ENCODE measurements around the gene ZBTB7C.

The ZBTB7C gene

GRCh38 chr18:48433541-48433940 lies 24.4 kb upstream of the ZBTB7C start:
- DNase-seq (ENCODE audit: low spot score) = no peak
- TF ChIP-seq, protein P1, sequence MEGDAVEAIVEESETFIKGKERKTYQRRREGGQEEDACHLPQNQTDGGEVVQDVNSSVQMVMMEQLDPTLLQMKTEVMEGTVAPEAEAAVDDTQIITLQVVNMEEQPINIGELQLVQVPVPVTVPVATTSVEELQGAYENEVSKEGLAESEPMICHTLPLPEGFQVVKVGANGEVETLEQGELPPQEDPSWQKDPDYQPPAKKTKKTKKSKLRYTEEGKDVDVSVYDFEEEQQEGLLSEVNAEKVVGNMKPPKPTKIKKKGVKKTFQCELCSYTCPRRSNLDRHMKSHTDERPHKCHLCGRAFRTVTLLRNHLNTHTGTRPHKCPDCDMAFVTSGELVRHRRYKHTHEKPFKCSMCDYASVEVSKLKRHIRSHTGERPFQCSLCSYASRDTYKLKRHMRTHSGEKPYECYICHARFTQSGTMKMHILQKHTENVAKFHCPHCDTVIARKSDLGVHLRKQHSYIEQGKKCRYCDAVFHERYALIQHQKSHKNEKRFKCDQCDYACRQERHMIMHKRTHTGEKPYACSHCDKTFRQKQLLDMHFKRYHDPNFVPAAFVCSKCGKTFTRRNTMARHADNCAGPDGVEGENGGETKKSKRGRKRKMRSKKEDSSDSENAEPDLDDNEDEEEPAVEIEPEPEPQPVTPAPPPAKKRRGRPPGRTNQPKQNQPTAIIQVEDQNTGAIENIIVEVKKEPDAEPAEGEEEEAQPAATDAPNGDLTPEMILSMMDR (IDR thresholded peaks at IDR 0.05; ENCODE audit: extremely low read depth, missing control alignments) = no peak

- DNase-seq (ENCODE audit: low spot score) = no peak
- TF ChIP-seq, protein P1 (IDR thresholded peaks at IDR 0.05; ENCODE audit: extremely low read depth, missing control alignments) = no peak
These were observed 21.0 kb upstream of the ZBTB7C start for GRCh38 chr18:48430150-48430549.

- TF ChIP-seq, protein P1 (IDR thresholded peaks at IDR 0.05; ENCODE audit: extremely low read depth, missing control alignments) = no peak
- no peak for DNase-seq (ENCODE audit: low spot score)
These were observed 19.4 kb upstream of the ZBTB7C start for GRCh38 chr18:48428475-48429177.

DNA sequence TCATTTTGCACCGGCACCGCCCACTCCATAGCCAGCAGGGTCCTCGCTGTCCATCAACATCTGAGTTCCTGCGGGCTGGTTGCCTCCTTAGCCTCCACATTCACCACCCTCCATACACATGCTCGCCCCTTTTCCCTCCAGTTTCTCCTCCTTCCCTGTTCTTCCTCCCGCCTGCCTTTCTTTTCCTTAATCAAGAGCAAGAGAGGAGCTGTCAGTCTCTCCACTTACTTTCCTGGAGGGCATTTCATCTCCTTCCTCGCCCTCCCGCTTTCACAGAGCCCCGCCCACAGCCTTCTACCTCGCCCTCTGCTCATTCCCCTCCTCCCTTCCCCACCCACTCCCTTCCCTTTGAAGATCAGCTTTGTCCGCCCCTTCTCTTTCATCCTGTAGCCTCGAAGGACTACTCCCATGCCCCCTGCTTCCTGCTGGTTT lies 13.8 kb upstream of the ZBTB7C start:
- no peak for DNase-seq (ENCODE audit: low spot score)

GRCh38 chr18:48419277-48420022 lies 10.3 kb upstream of the ZBTB7C start:
- TF ChIP-seq, protein P1 (IDR thresholded peaks at IDR 0.05; ENCODE audit: extremely low read depth, missing control alignments) = no peak
- DNase-seq (ENCODE audit: low spot score) = no peak

More for the DNA sequence above, 13.8 kb upstream of the ZBTB7C start:
- TF ChIP-seq, protein P1 (IDR thresholded peaks at IDR 0.05; ENCODE audit: extremely low read depth, missing control alignments) = no peak

- no peak for DNase-seq (ENCODE audit: low spot score)
- TF ChIP-seq, protein P1 (IDR thresholded peaks at IDR 0.05; ENCODE audit: extremely low read depth, missing control alignments) = no peak
These were observed 9.5 kb upstream of the ZBTB7C start for GRCh38 chr18:48418539-48419276.

GRCh38 chr18:48417985-48418384 lies 8.8 kb upstream of the ZBTB7C start:
- TF ChIP-seq, protein P1 (IDR thresholded peaks at IDR 0.05; ENCODE audit: extremely low read depth, missing control alignments) = no peak
- no peak for DNase-seq (ENCODE audit: low spot score)
